Coronary artery (tissue), 2 donors: ENCODE data around the gene RNF43.

ENCODE experiments used
- DNase-seq: peaks from one replicate; pipeline ENCODE4 v3.0.0-alpha.2; 2017; ENCODE audit warnings: low spot score
- H3K27ac ChIP-seq, 2 donors: fragments of 200-600 bp; sonication (generic); one replicate each; pipeline ENCODE4 v1.5.1; 2016 to 2019
- H3K4me3 ChIP-seq: fragments of 200-600 bp; sonication (generic); 2 replicates; pipeline ENCODE4 v1.5.1; 2016; ENCODE audit warnings: mild to moderate bottlenecking, moderate library complexity
- TF ChIP-seq, protein P1 (sequence below): fragments of 200-600 bp; sonication (generic); IDR thresholded peaks from one replicate; pipeline ENCODE4 v1.5.1; 2019; ENCODE audit warnings: antibody characterized with exemption

RNF43 gene

GRCh38 chr17:58410714-58411407 lies 6.5 kb downstream of the RNF43 start:
- no peak overlapping the region for H3K27ac ChIP-seq
- TF ChIP-seq, protein P1, sequence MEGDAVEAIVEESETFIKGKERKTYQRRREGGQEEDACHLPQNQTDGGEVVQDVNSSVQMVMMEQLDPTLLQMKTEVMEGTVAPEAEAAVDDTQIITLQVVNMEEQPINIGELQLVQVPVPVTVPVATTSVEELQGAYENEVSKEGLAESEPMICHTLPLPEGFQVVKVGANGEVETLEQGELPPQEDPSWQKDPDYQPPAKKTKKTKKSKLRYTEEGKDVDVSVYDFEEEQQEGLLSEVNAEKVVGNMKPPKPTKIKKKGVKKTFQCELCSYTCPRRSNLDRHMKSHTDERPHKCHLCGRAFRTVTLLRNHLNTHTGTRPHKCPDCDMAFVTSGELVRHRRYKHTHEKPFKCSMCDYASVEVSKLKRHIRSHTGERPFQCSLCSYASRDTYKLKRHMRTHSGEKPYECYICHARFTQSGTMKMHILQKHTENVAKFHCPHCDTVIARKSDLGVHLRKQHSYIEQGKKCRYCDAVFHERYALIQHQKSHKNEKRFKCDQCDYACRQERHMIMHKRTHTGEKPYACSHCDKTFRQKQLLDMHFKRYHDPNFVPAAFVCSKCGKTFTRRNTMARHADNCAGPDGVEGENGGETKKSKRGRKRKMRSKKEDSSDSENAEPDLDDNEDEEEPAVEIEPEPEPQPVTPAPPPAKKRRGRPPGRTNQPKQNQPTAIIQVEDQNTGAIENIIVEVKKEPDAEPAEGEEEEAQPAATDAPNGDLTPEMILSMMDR, result no peak
- H3K4me3 ChIP-seq, result no peak overlapping the region
- DNase-seq, result no peak

DNA sequence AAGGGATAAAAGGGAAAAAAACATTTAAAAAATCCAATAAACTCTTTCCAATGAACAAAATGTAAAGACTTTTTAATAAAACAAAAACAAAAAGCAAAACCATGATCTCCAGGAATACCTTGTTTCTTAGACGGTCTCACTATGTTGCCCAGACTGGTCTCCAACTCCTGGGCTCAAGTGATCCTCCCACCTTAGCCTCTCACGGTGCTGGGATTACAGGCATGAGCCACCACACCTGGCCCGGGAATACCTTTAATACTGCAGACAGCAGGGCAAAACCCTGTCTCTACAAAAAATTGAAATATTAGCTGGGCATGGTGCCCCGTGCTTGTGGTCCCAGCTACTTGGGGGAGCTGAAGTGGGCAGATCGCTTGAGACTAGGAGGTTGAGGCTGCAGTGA lies 7.9 kb downstream of the RNF43 start:
- DNase-seq, result no peak
- no peak overlapping the region for H3K27ac ChIP-seq
- TF ChIP-seq, protein P1, result no peak
- no peak overlapping the region for H3K4me3 ChIP-seq

GRCh38 chr17:58403311-58403710 lies 14.0 kb downstream of the RNF43 start:
- no peak for DNase-seq
- TF ChIP-seq, protein P1, result no peak
- no peak overlapping the region for H3K27ac ChIP-seq
- H3K4me3 ChIP-seq, result no peak overlapping the region

GRCh38 chr17:58402679-58403078 lies 14.7 kb downstream of the RNF43 start:
- TF ChIP-seq, protein P1, result no peak
- no peak overlapping the region for H3K27ac ChIP-seq

DNA sequence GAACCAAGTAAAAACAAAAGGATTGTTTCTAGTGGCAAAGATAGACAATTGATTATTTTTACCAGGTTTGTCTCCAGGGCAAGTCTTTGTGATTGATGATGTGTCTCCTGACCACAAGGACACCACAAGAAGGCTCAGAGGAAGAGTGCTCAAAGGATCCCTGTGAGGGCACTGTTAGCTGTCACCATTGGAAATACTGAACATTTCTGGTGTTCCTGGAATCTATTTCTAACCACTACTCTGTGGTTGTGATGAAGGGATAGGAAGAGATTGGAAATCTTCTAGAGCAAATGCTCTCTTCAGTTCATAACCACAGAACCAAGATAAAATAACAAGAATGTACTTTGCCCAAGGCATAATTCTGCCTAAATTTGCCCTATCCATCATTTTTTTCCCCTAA lies 15.3 kb downstream of the RNF43 start:
- TF ChIP-seq, protein P1, result no peak
- no peak for DNase-seq
- Histone ChIP-seq H3K4me3 (no peak overlapping the region), H3K27ac (no peak overlapping the region)

More at GRCh38 chr17:58402679-58403078, 14.7 kb downstream of the RNF43 start:
- no peak for DNase-seq
- no peak overlapping the region for H3K4me3 ChIP-seq

DNA sequence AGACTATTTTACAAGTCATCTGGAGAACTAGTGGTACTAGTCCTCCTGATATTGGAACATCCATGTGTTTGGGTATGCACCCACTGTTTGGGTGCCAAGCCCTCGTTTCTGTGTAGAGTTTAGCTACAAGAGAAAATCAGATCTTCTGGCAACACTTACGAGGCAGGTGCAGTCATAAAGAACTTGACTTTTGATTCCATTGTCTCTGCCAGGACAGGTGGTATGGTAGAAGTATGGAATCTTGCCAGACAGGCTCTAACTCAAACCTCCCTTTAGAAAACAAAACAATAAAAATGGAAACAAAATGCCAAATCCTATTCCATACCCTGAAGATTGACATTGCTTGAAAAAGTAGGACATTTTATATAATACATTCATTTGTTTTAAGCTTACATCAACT lies 16.0 kb downstream of the RNF43 start:
- Histone ChIP-seq H3K27ac (no peak overlapping the region), H3K4me3 (no peak overlapping the region)
- TF ChIP-seq, protein P1, result no peak
- no peak for DNase-seq

- no peak for DNase-seq
- Histone ChIP-seq H3K4me3 (no peak overlapping the region), H3K27ac (no peak overlapping the region)
- TF ChIP-seq, protein P1, result no peak
Observed at GRCh38 chr17:58400826-58401225, 16.5 kb downstream of the RNF43 start.
